Measurements from ENCODE around the gene RHAG.
"Not testable (repeated sequence)": the region's sequence is repeated elsewhere in the genome, so short reads cannot be mapped to it uniquely, and the experiment has no call there.

RHAG gene

GRCh38 chr6:49607391-49607982 is 29.2 kb downstream of the RHAG start:
- Histone ChIP-seq H3K4me3 (ENCODE audit: low read length) (no peak overlapping the region), H3K27me3 (replicated peaks; ENCODE audit: insufficient read depth, low read length) (no peaks in the 10 kb centered on the region), H3K9ac (ENCODE audit: low read length) (no peak overlapping the region), H3K79me2 (ENCODE audit: low read length) (no peaks in the 10 kb centered on the region), H3K27ac (ENCODE audit: low read length) (no peak overlapping the region), H2AFZ (ENCODE audit: low read length) (no peak overlapping the region), H3K9me2 (replicated peaks; ENCODE audit: insufficient read depth, low read length) (no peaks in the 10 kb centered on the region), H4K20me1 (ENCODE audit: insufficient read depth, low read length) (no peaks in the 10 kb centered on the region), H3K36me3 (replicated peaks; ENCODE audit: insufficient read depth, low read length) (no peaks in the 10 kb centered on the region), H3K4me1 (ENCODE audit: low read length) (no peaks in the 10 kb centered on the region), H3K4me2 (ENCODE audit: low read depth, low read length) (no peak overlapping the region), H3F3A (ENCODE audit: insufficient read depth, low read length) (no peaks in the 10 kb centered on the region), H3K9me3 (replicated peaks; ENCODE audit: insufficient read depth, low read length) (no peaks in the 10 kb centered on the region)
- no peak for DNase-seq
- TF ChIP-seq EZH2phosphoT487 (IDR thresholded peaks at IDR 0.05; ENCODE audit: low read length): no peak

- no peaks in the 10 kb centered on the region for H3K9me3 ChIP-seq (replicated peaks; ENCODE audit: insufficient read depth, low read length)
- DNase-seq: peak; percentile 87
- H3K4me1 ChIP-seq (ENCODE audit: low read length): no peaks in the 10 kb centered on the region
- TF ChIP-seq CTCF (IDR thresholded peaks at IDR 0.05; ENCODE audit: low read length) (peak; percentile 82), EZH2 (optimal IDR thresholded peaks at IDR 0.05; ENCODE audit: low read depth, low read length) (no peak), EZH2phosphoT487 (IDR thresholded peaks at IDR 0.05; ENCODE audit: low read length) (no peak)
- H3K9ac ChIP-seq (ENCODE audit: low read length): no peak overlapping the region
- no peak overlapping the region for H3K4me2 ChIP-seq (ENCODE audit: low read depth, low read length)
- H3K79me2 ChIP-seq (ENCODE audit: low read length): no peaks in the 10 kb centered on the region
- H3F3A ChIP-seq (ENCODE audit: insufficient read depth, low read length): no peaks in the 10 kb centered on the region
- H3K36me3 ChIP-seq (replicated peaks; ENCODE audit: insufficient read depth, low read length): no peaks in the 10 kb centered on the region
- no peaks in the 10 kb centered on the region for H3K27me3 ChIP-seq (replicated peaks; ENCODE audit: insufficient read depth, low read length)
- no peak overlapping the region for H3K27ac ChIP-seq (ENCODE audit: low read length)
- no peak overlapping the region for H3K4me3 ChIP-seq (ENCODE audit: low read length)
- no peaks in the 10 kb centered on the region for H4K20me1 ChIP-seq (ENCODE audit: insufficient read depth, low read length)
- no peaks in the 10 kb centered on the region for H3K9me2 ChIP-seq (replicated peaks; ENCODE audit: insufficient read depth, low read length)
- no peak overlapping the region for H2AFZ ChIP-seq (ENCODE audit: low read length)
Measured at GRCh38 chr6:49606721-49607390, 29.8 kb downstream of the RHAG start.

- not testable (repeated sequence) for H3K27me3 ChIP-seq (replicated peaks; ENCODE audit: insufficient read depth, low read length); H3K4me1 ChIP-seq (ENCODE audit: low read length); H3K4me2 ChIP-seq (ENCODE audit: low read depth, low read length); H4K20me1 ChIP-seq (ENCODE audit: insufficient read depth, low read length); H3K9me2 ChIP-seq (replicated peaks; ENCODE audit: insufficient read depth, low read length); DNase-seq; H3K79me2 ChIP-seq (ENCODE audit: low read length); H3K4me3 ChIP-seq (ENCODE audit: low read length); H3F3A ChIP-seq (ENCODE audit: insufficient read depth, low read length); H3K36me3 ChIP-seq (replicated peaks; ENCODE audit: insufficient read depth, low read length); H2AFZ ChIP-seq (ENCODE audit: low read length); H3K9ac ChIP-seq (ENCODE audit: low read length); H3K27ac ChIP-seq (ENCODE audit: low read length); H3K9me3 ChIP-seq (replicated peaks; ENCODE audit: insufficient read depth, low read length)
Measured at GRCh38 chr6:49604080-49604479, 32.6 kb downstream of the RHAG start.

GRCh38 chr6:49587262-49587661 is 49.4 kb downstream of the RHAG start:
- H3K79me2 ChIP-seq (ENCODE audit: low read length); H3K4me1 ChIP-seq (ENCODE audit: low read length); H2AFZ ChIP-seq (ENCODE audit: low read length); H3K27ac ChIP-seq (ENCODE audit: low read length); H3F3A ChIP-seq (ENCODE audit: insufficient read depth, low read length); H3K36me3 ChIP-seq (replicated peaks; ENCODE audit: insufficient read depth, low read length); DNase-seq; H3K4me2 ChIP-seq (ENCODE audit: low read depth, low read length); H4K20me1 ChIP-seq (ENCODE audit: insufficient read depth, low read length); H3K9me2 ChIP-seq (replicated peaks; ENCODE audit: insufficient read depth, low read length); H3K4me3 ChIP-seq (ENCODE audit: low read length); H3K27me3 ChIP-seq (replicated peaks; ENCODE audit: insufficient read depth, low read length); H3K9me3 ChIP-seq (replicated peaks; ENCODE audit: insufficient read depth, low read length); H3K9ac ChIP-seq (ENCODE audit: low read length): not testable (repeated sequence)

GRCh38 chr6:49582529-49582928 is 54.1 kb downstream of the RHAG start:
- H3K9me2 ChIP-seq (replicated peaks; ENCODE audit: insufficient read depth, low read length): no peaks in the 10 kb centered on the region
- no peaks in the 10 kb centered on the region for H3K27me3 ChIP-seq (replicated peaks; ENCODE audit: insufficient read depth, low read length)
- no peaks in the 10 kb centered on the region for H3F3A ChIP-seq (ENCODE audit: insufficient read depth, low read length)
- no peak overlapping the region for H3K4me2 ChIP-seq (ENCODE audit: low read depth, low read length)
- no peaks in the 10 kb centered on the region for H3K79me2 ChIP-seq (ENCODE audit: low read length)
- no peaks in the 10 kb centered on the region for H3K9me3 ChIP-seq (replicated peaks; ENCODE audit: insufficient read depth, low read length)
- TF ChIP-seq EZH2 (optimal IDR thresholded peaks at IDR 0.05; ENCODE audit: low read depth, low read length) (no peak), EZH2phosphoT487 (IDR thresholded peaks at IDR 0.05; ENCODE audit: low read length) (no peak), CTCF (IDR thresholded peaks at IDR 0.05; ENCODE audit: low read length) (no peak)
- H3K36me3 ChIP-seq (replicated peaks; ENCODE audit: insufficient read depth, low read length): no peaks in the 10 kb centered on the region
- H4K20me1 ChIP-seq (ENCODE audit: insufficient read depth, low read length): no peaks in the 10 kb centered on the region
- no peak overlapping the region for H2AFZ ChIP-seq (ENCODE audit: low read length)
- DNase-seq: no peak
- H3K4me3 ChIP-seq (ENCODE audit: low read length): no peak overlapping the region
- H3K27ac ChIP-seq (ENCODE audit: low read length): no peak overlapping the region
- H3K4me1 ChIP-seq (ENCODE audit: low read length): no peaks in the 10 kb centered on the region
- no peak overlapping the region for H3K9ac ChIP-seq (ENCODE audit: low read length)
